ENCODE results near the gene CCDC27. TPM values are rescaled to one million over a fixed set of nuclear protein-coding genes. Genes with fewer than 3 reads are reported as not detected.
"Not testable (repeated sequence)": the region's sequence is repeated elsewhere in the genome, so short reads cannot be mapped to it uniquely, and the experiment has no call there.

Gene CCDC27
- total RNA-seq, 2 donors from 2014 or later: not detected

GRCh38 chr1:3803905-3804626 is 51.8 kb downstream of the CCDC27 start:
- no peaks in the 10 kb centered on the region for H3K36me3 Mint-ChIP-seq
- no peak overlapping the region for H3K27ac Mint-ChIP-seq
- H3K4me3 Mint-ChIP-seq: no peak overlapping the region
- peaks cover 24 to 33% of the 10 kb centered on the region in 2 donors for H3K27me3 Mint-ChIP-seq
- H3K4me1 Mint-ChIP-seq (ENCODE audit: low read depth in 2 of 2): peaks cover 3 to 5% of the 10 kb centered on the region in 2 donors
- no peak for ATAC-seq
- DNase-seq (ENCODE audit: low spot score): no peak
- H3K9me3 Mint-ChIP-seq: no peaks in the 10 kb centered on the region

GRCh38 chr1:3804627-3804944 is 52.3 kb downstream of the CCDC27 start:
- H3K27me3 Mint-ChIP-seq: peaks cover 24 to 33% of the 10 kb centered on the region in 2 donors
- not testable (repeated sequence) for H3K4me3 Mint-ChIP-seq; H3K36me3 Mint-ChIP-seq; H3K27ac Mint-ChIP-seq; DNase-seq (ENCODE audit: low spot score); H3K4me1 Mint-ChIP-seq (ENCODE audit: low read depth in 2 of 2); H3K9me3 Mint-ChIP-seq; ATAC-seq

GRCh38 chr1:3805038-3805437 is 52.8 kb downstream of the CCDC27 start:
- peaks cover 7 to 10% of the 10 kb centered on the region in 2 donors for H3K4me1 Mint-ChIP-seq (ENCODE audit: low read depth in 2 of 2)
- no peaks in the 10 kb centered on the region for H3K36me3 Mint-ChIP-seq
- no peaks in the 10 kb centered on the region for H3K9me3 Mint-ChIP-seq
- H3K27ac Mint-ChIP-seq: no peak overlapping the region
- ATAC-seq (no peak), DNase-seq (ENCODE audit: low spot score) (no peak)
- H3K4me3 Mint-ChIP-seq: no peak overlapping the region
- H3K27me3 Mint-ChIP-seq: peaks cover 22 to 33% of the 10 kb centered on the region in 2 donors

GRCh38 chr1:3807769-3808168 is 55.5 kb downstream of the CCDC27 start:
- ATAC-seq: no peak
- Mint-ChIP-seq H3K27ac (no peak overlapping the region), H3K4me3 (no peak overlapping the region), H3K9me3 (no peaks in the 10 kb centered on the region), H3K4me1 (ENCODE audit: low read depth in 2 of 2) (peaks cover 7 to 13% of the 10 kb centered on the region in 2 donors), H3K36me3 (no peaks in the 10 kb centered on the region), H3K27me3 (peaks cover 16 to 26% of the 10 kb centered on the region in 2 donors)
- no peak for DNase-seq (ENCODE audit: low spot score)

- no peaks in the 10 kb centered on the region for H3K9me3 Mint-ChIP-seq
- peak overlapping the region in 1 of 2 donors; percentile 11 for H3K27ac Mint-ChIP-seq
- ATAC-seq (no peak), DNase-seq (ENCODE audit: low spot score) (no peak)
- H3K36me3 Mint-ChIP-seq: no peaks in the 10 kb centered on the region
- H3K27me3 Mint-ChIP-seq: peaks cover 7 to 16% of the 10 kb centered on the region in 2 donors
- H3K4me1 Mint-ChIP-seq (ENCODE audit: low read depth in 2 of 2): peaks cover 7 to 13% of the 10 kb centered on the region in 2 donors
- H3K4me3 Mint-ChIP-seq: peak overlapping the region; percentile 66
Observed at GRCh38 chr1:3809680-3810079, 57.4 kb downstream of the CCDC27 start.

GRCh38 chr1:3810149-3810761 is 58.0 kb downstream of the CCDC27 start:
- Mint-ChIP-seq H3K4me1 (ENCODE audit: low read depth in 2 of 2) (peaks cover 7 to 13% of the 10 kb centered on the region in 2 donors), H3K27ac (peak overlapping the region in 1 of 2 donors; percentile 11), H3K4me3 (peak overlapping the region; percentile 66)
- H3K9me3 Mint-ChIP-seq; DNase-seq (ENCODE audit: low spot score); H3K36me3 Mint-ChIP-seq; H3K27me3 Mint-ChIP-seq: not testable (repeated sequence)
- peak; percentile 61 to 86 for ATAC-seq

- peaks cover 7 to 13% of the 10 kb centered on the region in 2 donors for H3K4me1 Mint-ChIP-seq (ENCODE audit: low read depth in 2 of 2)
- no peaks in the 10 kb centered on the region for H3K9me3 Mint-ChIP-seq
- H3K4me3 Mint-ChIP-seq: no peak overlapping the region
- peaks cover 0 to 3% of the 10 kb centered on the region in 2 donors for H3K27me3 Mint-ChIP-seq
- ATAC-seq: no peak
- no peaks in the 10 kb centered on the region for H3K36me3 Mint-ChIP-seq
- no peak for DNase-seq (ENCODE audit: low spot score)
- H3K27ac Mint-ChIP-seq: no peak overlapping the region
Observed at GRCh38 chr1:3811595-3811911, 59.3 kb downstream of the CCDC27 start.

- Mint-ChIP-seq H3K4me1 (ENCODE audit: low read depth in 2 of 2) (peaks cover 12 to 13% of the 10 kb centered on the region in 2 donors), H3K27ac (no peak overlapping the region), H3K4me3 (no peak overlapping the region), H3K36me3 (no peaks in the 10 kb centered on the region), H3K27me3 (no peaks in the 10 kb centered on the region), H3K9me3 (no peaks in the 10 kb centered on the region)
- DNase-seq (ENCODE audit: low spot score) (no peak), ATAC-seq (no peak)
Observed at GRCh38 chr1:3814065-3814464, 61.8 kb downstream of the CCDC27 start.

GRCh38 chr1:3814771-3815561 is 62.7 kb downstream of the CCDC27 start:
- no peak overlapping the region for H3K27ac Mint-ChIP-seq

GRCh38 chr1:3816331-3817137 is 64.3 kb downstream of the CCDC27 start:
- H3K4me3 Mint-ChIP-seq: no peak overlapping the region
- H3K27ac Mint-ChIP-seq: no peak overlapping the region
- DNase-seq (ENCODE audit: low spot score): no peak
- no peaks in the 10 kb centered on the region for H3K9me3 Mint-ChIP-seq
- H3K4me1 Mint-ChIP-seq (ENCODE audit: low read depth in 2 of 2): peaks cover 2 to 5% of the 10 kb centered on the region in 2 donors
- no peak for ATAC-seq
- peaks cover 12% of the 10 kb centered on the region for H3K36me3 Mint-ChIP-seq
- no peaks in the 10 kb centered on the region for H3K27me3 Mint-ChIP-seq

More at GRCh38 chr1:3814771-3815561, 62.7 kb downstream of the CCDC27 start:
- DNase-seq (ENCODE audit: low spot score) (no peak), ATAC-seq (no peak)
- Mint-ChIP-seq H3K36me3 (peaks cover 8% of the 10 kb centered on the region), H3K4me1 (ENCODE audit: low read depth in 2 of 2) (peaks cover 8 to 9% of the 10 kb centered on the region in 2 donors), H3K27me3 (no peaks in the 10 kb centered on the region), H3K9me3 (no peaks in the 10 kb centered on the region), H3K4me3 (no peak overlapping the region)

GRCh38 chr1:3817138-3817740 is 65.0 kb downstream of the CCDC27 start:
- DNase-seq (ENCODE audit: low spot score) (no peak), ATAC-seq (no peak)
- Mint-ChIP-seq H3K27me3 (no peaks in the 10 kb centered on the region), H3K27ac (no peak overlapping the region), H3K4me3 (no peak overlapping the region), H3K36me3 (peaks cover 12% of the 10 kb centered on the region), H3K9me3 (no peaks in the 10 kb centered on the region), H3K4me1 (ENCODE audit: low read depth in 2 of 2) (peaks cover 0 to 5% of the 10 kb centered on the region in 2 donors)

- H3K4me3 Mint-ChIP-seq: no peak overlapping the region
- DNase-seq (ENCODE audit: low spot score) (no peak), ATAC-seq (no peak)
- peak overlapping the region in 1 of 2 donors; percentile 60 for H3K27ac Mint-ChIP-seq
- peaks cover 12% of the 10 kb centered on the region for H3K36me3 Mint-ChIP-seq
- no peaks in the 10 kb centered on the region for H3K9me3 Mint-ChIP-seq
- peaks cover 0 to 5% of the 10 kb centered on the region in 2 donors for H3K4me1 Mint-ChIP-seq (ENCODE audit: low read depth in 2 of 2)
- H3K27me3 Mint-ChIP-seq: no peaks in the 10 kb centered on the region
Observed at GRCh38 chr1:3817821-3818597, 65.8 kb downstream of the CCDC27 start.

All from natural killer cell treated with Interleukin-12 subunit alpha and Interleukin-12 subunit beta and Interleukin-15 and Interleukin-18, amount 100 ng/mL, for 72 hours (primary cell).